ENCODE measurements around the gene TRAPPC5.
A peak's percentile ranks its signal among the peaks of the same experiment; 100 is the strongest.

Gene TRAPPC5

DNA sequence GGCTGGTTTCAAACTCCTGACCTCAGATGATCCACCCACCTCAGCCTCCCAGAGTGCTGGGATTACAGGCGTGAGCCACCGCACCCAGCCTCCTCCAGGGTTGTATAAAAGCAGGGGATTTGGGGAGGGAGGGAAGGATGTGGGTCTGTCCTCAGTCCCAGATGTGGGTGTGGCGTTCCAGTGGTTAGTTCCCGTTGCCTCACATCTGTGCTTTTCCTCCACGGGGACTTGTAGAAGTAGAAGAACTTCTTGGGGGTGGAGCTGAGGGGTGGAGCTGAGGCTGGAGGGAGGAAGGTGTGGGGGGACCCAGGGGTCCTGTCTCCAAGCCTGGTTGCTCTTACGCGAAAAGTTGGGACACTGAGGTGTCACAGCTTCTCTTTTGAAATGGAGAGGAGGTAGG, 4.3 kb upstream of the TRAPPC5 start:
- DNase-seq (ENCODE audit: low spot score) = no peak

- DNase-seq (ENCODE audit: low spot score) = no peak
These were observed 3.8 kb upstream of the TRAPPC5 start, which contains the start of gene MCEMP1 for GRCh38 chr19:7676854-7677253. MCEMP1 (plus strand) TSS chr19:7677090; CDS start chr19:7677121, 31 bp downstream.

- no peak for DNase-seq (ENCODE audit: low spot score)
These were observed 2.8 kb upstream of the TRAPPC5 start for GRCh38 chr19:7677669-7678311.

- DNase-seq (ENCODE audit: low spot score) = no peak
These were observed 1.5 kb upstream of the TRAPPC5 start for GRCh38 chr19:7678971-7679751.

- no peak for DNase-seq (ENCODE audit: low spot score)
These were observed 645 bp upstream of the TRAPPC5 start for GRCh38 chr19:7679771-7680605.

DNA sequence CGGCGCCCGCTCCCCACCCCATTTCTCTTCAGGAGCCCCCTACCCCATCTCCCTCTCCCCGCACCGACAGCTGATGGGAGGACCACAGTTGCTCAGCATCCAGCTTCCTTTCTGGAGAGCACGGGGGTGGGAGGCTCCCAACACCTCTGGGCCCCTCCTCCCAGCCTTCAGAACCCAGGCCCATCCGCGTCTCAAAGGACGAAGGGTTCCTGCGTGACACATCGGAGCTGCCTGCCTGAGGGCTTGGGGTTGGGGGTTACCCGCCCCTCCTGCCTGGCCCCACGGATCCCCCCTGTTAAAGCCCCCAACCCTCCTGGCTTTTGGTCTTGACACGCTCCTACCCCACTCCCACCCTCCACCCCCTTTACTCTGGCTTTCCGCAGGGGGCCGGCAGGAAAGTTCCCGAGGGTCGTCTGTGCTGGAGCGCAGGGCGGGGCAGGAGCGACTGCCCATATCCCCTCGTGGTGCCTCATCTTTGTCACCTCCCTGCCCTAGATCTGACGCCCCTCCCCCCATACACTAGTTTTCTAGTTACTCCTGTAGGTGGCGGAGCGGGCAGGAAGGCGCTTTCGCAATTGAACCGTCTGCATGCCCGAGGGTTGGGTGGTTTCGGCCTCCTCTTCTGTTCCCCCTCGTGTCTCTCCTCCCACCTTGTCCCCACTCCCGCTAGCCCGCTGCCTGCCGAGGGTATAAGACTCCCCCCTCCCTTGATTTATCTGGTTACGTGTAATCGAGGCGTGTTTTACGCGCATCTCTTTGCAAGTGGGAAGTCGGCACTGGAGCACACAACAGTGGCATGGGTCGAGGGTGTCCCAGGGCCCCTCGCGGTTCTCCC, 924 bp downstream of the TRAPPC5 start:
- DNase-seq (ENCODE audit: low spot score) = peak; percentile 84

DNA sequence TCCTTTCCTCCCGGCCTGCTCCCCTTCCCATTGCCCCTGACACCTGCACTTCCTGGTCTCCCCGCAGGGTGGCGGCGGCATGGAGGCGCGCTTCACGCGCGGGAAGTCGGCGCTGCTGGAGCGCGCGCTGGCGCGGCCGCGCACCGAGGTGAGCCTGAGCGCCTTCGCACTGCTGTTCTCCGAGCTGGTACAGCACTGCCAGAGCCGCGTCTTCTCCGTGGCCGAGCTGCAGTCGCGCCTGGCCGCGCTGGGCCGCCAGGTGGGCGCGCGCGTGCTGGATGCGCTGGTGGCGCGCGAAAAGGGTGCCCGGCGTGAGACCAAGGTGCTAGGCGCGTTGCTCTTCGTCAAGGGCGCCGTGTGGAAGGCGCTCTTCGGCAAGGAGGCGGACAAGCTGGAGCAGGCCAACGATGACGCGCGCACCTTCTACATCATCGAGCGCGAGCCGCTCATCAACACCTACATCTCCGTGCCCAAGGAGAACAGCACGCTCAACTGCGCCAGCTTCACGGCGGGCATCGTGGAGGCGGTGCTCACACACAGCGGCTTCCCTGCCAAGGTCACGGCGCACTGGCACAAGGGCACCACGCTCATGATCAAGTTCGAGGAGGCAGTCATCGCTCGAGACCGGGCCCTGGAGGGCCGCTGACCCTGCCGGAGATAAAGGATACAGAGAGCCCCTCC, 1.7 kb downstream of the TRAPPC5 start:
- DNase-seq (ENCODE audit: low spot score) = no peak

DNA sequence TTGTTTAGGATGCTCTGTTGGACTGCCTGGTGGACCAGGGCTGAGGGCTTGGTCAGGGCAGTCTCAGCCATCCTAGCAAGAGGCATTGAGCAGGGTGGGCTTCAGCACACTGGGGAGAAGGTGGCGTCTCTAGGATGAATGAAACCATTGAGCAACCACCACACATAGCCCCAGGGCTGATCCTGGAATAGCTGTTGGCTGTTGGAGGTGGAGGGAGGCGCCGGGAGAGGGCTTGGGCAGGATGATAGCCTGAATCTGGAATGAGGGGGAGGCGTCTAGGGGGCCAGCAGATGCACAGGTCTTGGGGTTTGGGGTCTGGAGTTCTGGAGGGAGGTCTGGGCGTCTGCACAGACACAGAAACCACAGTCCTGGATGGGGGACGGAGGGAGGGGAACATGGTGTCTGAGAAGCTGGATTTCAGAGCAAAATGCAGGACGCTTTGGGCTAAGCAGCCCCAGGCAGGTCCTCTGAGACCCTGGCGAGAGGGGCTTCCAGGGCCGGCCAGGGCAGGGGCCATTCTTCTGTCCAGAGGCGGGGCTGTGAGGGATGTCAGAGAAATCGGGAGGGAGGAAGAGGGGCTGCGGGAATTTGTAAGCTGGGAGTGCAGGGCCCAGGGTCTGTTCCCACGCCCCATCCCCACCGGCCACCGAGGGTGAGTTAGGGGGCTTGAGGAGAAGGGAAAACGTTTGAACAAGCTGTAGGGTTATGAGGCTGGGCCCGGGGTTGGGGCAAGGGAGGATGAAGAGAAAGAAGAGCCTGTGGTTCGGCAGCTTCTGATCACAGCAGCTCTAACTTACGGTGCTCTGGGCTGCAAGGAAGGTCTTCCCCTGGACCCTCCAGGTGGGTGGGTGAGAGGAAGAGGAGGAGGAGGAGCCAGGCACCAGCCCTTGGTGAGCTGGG, 5.2 kb downstream of the TRAPPC5 start:
- no peak for DNase-seq (ENCODE audit: low spot score)

DNA sequence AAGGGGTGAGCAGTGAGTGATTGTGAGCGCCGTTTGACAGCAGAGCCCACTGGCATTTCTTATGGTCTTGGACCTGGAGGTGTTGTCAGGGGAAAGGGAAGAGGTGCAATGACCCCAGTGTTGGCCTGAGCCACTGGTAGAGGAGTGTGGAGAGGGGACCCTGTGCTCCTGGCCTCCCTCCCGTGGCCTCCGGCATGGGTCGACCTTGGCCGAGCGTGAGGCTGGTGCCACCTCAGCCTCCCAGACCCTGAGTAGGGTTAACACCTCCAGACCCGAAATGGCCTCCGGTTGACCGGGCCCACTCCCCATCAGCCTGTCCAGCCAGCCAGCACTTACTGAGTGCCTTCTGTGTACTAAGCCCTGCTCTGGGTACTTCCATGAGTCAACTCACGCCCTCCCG, 6.5 kb downstream of the TRAPPC5 start:
- DNase-seq (ENCODE audit: low spot score) = no peak

- DNase-seq (ENCODE audit: low spot score) = no peak
These were observed 8.5 kb downstream of the TRAPPC5 start for GRCh38 chr19:7689165-7689564.

- DNase-seq (ENCODE audit: low spot score) = no peak
These were observed 10.2 kb downstream of the TRAPPC5 start for GRCh38 chr19:7690779-7691258.

- DNase-seq (ENCODE audit: low spot score) = no peak
These were observed 10.9 kb downstream of the TRAPPC5 start for GRCh38 chr19:7691497-7691896.

- DNase-seq (ENCODE audit: low spot score) = no peak
These were observed 11.9 kb downstream of the TRAPPC5 start for GRCh38 chr19:7692417-7693088.

GRCh38 chr19:7694499-7694898, 13.9 kb downstream of the TRAPPC5 start:
- no peak for DNase-seq (ENCODE audit: low spot score)

GRCh38 chr19:7697721-7698287, 17.2 kb downstream of the TRAPPC5 start:
- no peak for DNase-seq (ENCODE audit: low spot score)

DNA sequence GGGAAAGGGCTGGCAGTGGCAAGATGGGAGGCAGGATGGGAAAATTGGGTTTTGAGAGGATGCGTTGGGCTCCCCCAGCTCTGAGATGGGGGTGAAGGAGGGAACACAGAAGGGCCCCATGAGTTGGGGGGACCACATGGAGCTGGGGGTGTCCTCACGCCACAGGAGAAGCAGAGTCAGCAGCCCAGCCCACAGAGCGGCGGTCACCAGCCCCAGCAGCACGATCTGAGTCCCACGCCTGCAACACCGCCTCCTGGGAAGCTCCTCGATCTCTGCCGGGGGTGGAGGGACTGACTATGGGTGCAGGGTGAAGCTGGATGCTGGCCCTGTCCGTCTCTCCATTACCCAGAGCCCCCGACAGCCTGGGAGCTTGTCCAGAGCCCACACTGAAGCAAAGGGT, 17.9 kb downstream of the TRAPPC5 start:
- DNase-seq (ENCODE audit: low spot score) = no peak

DNA sequence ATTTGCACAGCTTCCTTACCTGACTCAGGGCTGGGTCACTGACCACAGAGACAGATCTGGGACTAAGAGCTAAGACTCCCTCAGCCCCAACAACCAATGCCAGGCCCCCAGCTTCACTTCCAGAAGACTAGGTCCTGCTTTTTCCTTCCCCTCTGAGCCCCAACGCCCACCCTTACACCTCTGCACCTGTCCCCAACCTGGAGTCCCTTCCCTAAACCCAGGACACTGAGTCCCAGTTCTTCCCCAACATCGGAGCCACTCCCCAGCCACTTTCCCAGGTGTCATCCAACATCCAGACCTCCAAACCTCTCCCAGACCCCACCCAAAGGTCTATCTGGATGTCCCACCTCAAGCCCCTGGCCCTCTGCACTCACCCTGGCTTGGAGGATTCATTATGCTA, 18.4 kb downstream of the TRAPPC5 start:
- no peak for DNase-seq (ENCODE audit: low spot score)

GRCh38 chr19:7699417-7700401, 19.1 kb downstream of the TRAPPC5 start:
- no peak for DNase-seq (ENCODE audit: low spot score)

Data from ecto neural progenitor cell (in vitro differentiated cells).